ENCODE data around the gene ATP6V1A. TPM values are rescaled to one million over a fixed set of nuclear protein-coding genes. Genes with fewer than 3 reads are reported as not detected.

The ATP6V1A gene
- total and polyA plus RNA-seq, 4 donors, result 23.1 to 99.6 (median 50.4) TPM

- ATAC-seq (ENCODE audit: insufficient read depth, low FRiP score) (no peak), DNase-seq (peak; percentile 13 to 35 (median 16))
- 26 to 40% methylated on average over 24 of the region's 24 CpGs for WGBS, 2 donors
- peak overlapping the region in 1 of 2 donors; percentile 45 for H3K27ac ChIP-seq (ENCODE audit: low read depth in 1 of 2, low read length in 1 of 2)
- H3K4me3 ChIP-seq, result no peak overlapping the region
- no peaks in the 10 kb centered on the region for H3K36me3 ChIP-seq (ENCODE audit: control insufficient read depth in 4 of 4, insufficient read depth in 4 of 4, low read length in 4 of 4)
- TF ChIP-seq CTCF (IDR thresholded peaks at IDR 0.05; ENCODE audit: control extremely low read depth, extremely low read depth), result no peak
- peaks cover 0 to 27% (median 13%) of the 10 kb centered on the region in 5 donors for H3K4me1 ChIP-seq (ENCODE audit: control insufficient read depth in 5 of 5, insufficient read depth in 5 of 5, low read length in 5 of 5)
- no peaks in the 10 kb centered on the region for H3K9me3 ChIP-seq (ENCODE audit: control insufficient read depth in 4 of 4, insufficient read depth in 3 of 4, low read length in 3 of 4)
- peak overlapping the region in 1 of 2 donors; percentile 23 for H3K9ac ChIP-seq (ENCODE audit: insufficient read depth in 1 of 2, low read length in 2 of 2)
- no peaks in the 10 kb centered on the region for H3K27me3 ChIP-seq (ENCODE audit: control insufficient read depth in 3 of 3, insufficient read depth in 3 of 3, low read length in 2 of 3)
Observed at GRCh38 chr3:113698956-113699355, 47.9 kb upstream of the ATP6V1A start.

- H3K27ac ChIP-seq (ENCODE audit: low read depth in 1 of 2, low read length in 1 of 2), result no peak overlapping the region
- no peaks in the 10 kb centered on the region for H3K4me1 ChIP-seq (ENCODE audit: control insufficient read depth in 5 of 5, insufficient read depth in 5 of 5, low read length in 5 of 5)
- no peak overlapping the region for H3K4me3 ChIP-seq
- no peak overlapping the region for H3K9ac ChIP-seq (ENCODE audit: insufficient read depth in 1 of 2, low read length in 2 of 2)
- no peaks in the 10 kb centered on the region for H3K27me3 ChIP-seq (ENCODE audit: control insufficient read depth in 3 of 3, insufficient read depth in 3 of 3, low read length in 2 of 3)
- no peaks in the 10 kb centered on the region for H3K9me3 ChIP-seq (ENCODE audit: control insufficient read depth in 4 of 4, insufficient read depth in 3 of 4, low read length in 3 of 4)
- no peaks in the 10 kb centered on the region for H3K36me3 ChIP-seq (ENCODE audit: control insufficient read depth in 4 of 4, insufficient read depth in 4 of 4, low read length in 4 of 4)
- DNase-seq (no peak), ATAC-seq (ENCODE audit: insufficient read depth, low FRiP score) (no peak)
- 89 to 94% methylated on average over 4 of the region's 4 CpGs for WGBS, 2 donors
- no peak for TF ChIP-seq CTCF (IDR thresholded peaks at IDR 0.05; ENCODE audit: control extremely low read depth, extremely low read depth)
Observed at GRCh38 chr3:113707835-113708234, 39.0 kb upstream of the ATP6V1A start.

- peaks cover 0 to 2% (median 0%) of the 10 kb centered on the region in 4 donors for H3K36me3 ChIP-seq (ENCODE audit: control insufficient read depth in 4 of 4, insufficient read depth in 4 of 4, low read length in 4 of 4)
- no peak for ATAC-seq (ENCODE audit: insufficient read depth, low FRiP score)
- DNase-seq, result no peak
- H3K4me1 ChIP-seq (ENCODE audit: control insufficient read depth in 5 of 5, insufficient read depth in 5 of 5, low read length in 5 of 5), result no peaks in the 10 kb centered on the region
- H3K4me3 ChIP-seq, result no peak overlapping the region
- H3K27me3 ChIP-seq (ENCODE audit: control insufficient read depth in 3 of 3, insufficient read depth in 3 of 3, low read length in 2 of 3), result no peaks in the 10 kb centered on the region
- no peak overlapping the region for H3K9ac ChIP-seq (ENCODE audit: insufficient read depth in 1 of 2, low read length in 2 of 2)
- 43 to 50% methylated on average over 3 of the region's 3 CpGs for WGBS, 2 donors
- no peak overlapping the region for H3K27ac ChIP-seq (ENCODE audit: low read depth in 1 of 2, low read length in 1 of 2)
- H3K9me3 ChIP-seq (ENCODE audit: control insufficient read depth in 4 of 4, insufficient read depth in 3 of 4, low read length in 3 of 4), result no peaks in the 10 kb centered on the region
- no peak for TF ChIP-seq CTCF (IDR thresholded peaks at IDR 0.05; ENCODE audit: control extremely low read depth, extremely low read depth)
Observed at GRCh38 chr3:113712129-113712528, 34.7 kb upstream of the ATP6V1A start.

GRCh38 chr3:113714702-113715101, 32.1 kb upstream of the ATP6V1A start:
- no peaks in the 10 kb centered on the region for H3K9me3 ChIP-seq (ENCODE audit: control insufficient read depth in 4 of 4, insufficient read depth in 3 of 4, low read length in 3 of 4)
- ATAC-seq (ENCODE audit: insufficient read depth, low FRiP score), result no peak

More at GRCh38 chr3:113714702-113715101, 32.1 kb upstream of the ATP6V1A start:
- Histone ChIP-seq H3K36me3 (ENCODE audit: control insufficient read depth in 4 of 4, insufficient read depth in 4 of 4, low read length in 4 of 4) (peaks cover 0 to 7% (median 4%) of the 10 kb centered on the region in 4 donors), H3K4me3 (no peak overlapping the region), H3K4me1 (ENCODE audit: control insufficient read depth in 5 of 5, insufficient read depth in 5 of 5, low read length in 5 of 5) (no peaks in the 10 kb centered on the region), H3K27ac (ENCODE audit: low read depth in 1 of 2, low read length in 1 of 2) (no peak overlapping the region), H3K9ac (ENCODE audit: insufficient read depth in 1 of 2, low read length in 2 of 2) (no peak overlapping the region), H3K27me3 (ENCODE audit: control insufficient read depth in 3 of 3, insufficient read depth in 3 of 3, low read length in 2 of 3) (no peaks in the 10 kb centered on the region)
- DNase-seq, result no peak
- WGBS, 2 donors, result 75 to 88% methylated on average over 1 of the region's 1 CpG
- no peak for TF ChIP-seq CTCF (IDR thresholded peaks at IDR 0.05; ENCODE audit: control extremely low read depth, extremely low read depth)

Data from lung (tissue), 12 donors.